Parathyroid adenoma (tissue), 2 donors: ENCODE measurements around the gene CD72.
"Not testable (repeated sequence)": the region's sequence is repeated elsewhere in the genome, so short reads cannot be mapped to it uniquely, and the experiment has no call there.

Source experiments
- H2AFZ ChIP-seq: fragments of 300-600 bp; sonication (generic); one replicate; pipeline ENCODE4 v1.7.0; 2017; ENCODE audit warnings: antibody characterized with exemption, mild to moderate bottlenecking
- H3K27ac ChIP-seq: fragments of 300-600 bp; sonication (generic); one replicate; pipeline ENCODE4 v1.7.0; 2017
- H3K27me3 ChIP-seq: fragments of 300-600 bp; sonication (generic); one replicate; pipeline ENCODE4 v1.7.0; 2017; ENCODE audit warnings: low read length; ENCODE audit not compliant: control insufficient read depth, insufficient read depth
- H3K36me3 ChIP-seq: fragments of 300-600 bp; sonication (generic); one replicate; pipeline ENCODE4 v1.7.0; 2017; ENCODE audit warnings: low read length; ENCODE audit not compliant: control insufficient read depth, insufficient read depth
- H3K4me1 ChIP-seq: fragments of 300-600 bp; sonication (generic); one replicate; pipeline ENCODE4 v1.7.0; 2017; ENCODE audit warnings: control low read depth
- H3K4me2 ChIP-seq: fragments of 300-600 bp; sonication (generic); one replicate; pipeline ENCODE4 v1.7.0; 2017; ENCODE audit warnings: low read length
- H3K4me3 ChIP-seq: fragments of 300-600 bp; sonication (generic); one replicate; pipeline ENCODE4 v1.7.0; 2017; ENCODE audit warnings: low read depth, low read length
- H3K79me2 ChIP-seq: fragments of 300-600 bp; sonication (generic); one replicate; pipeline ENCODE4 v1.7.0; 2017; ENCODE audit warnings: control low read depth
- H3K9ac ChIP-seq: fragments of 300-600 bp; sonication (generic); one replicate; pipeline ENCODE4 v1.7.0; 2017; ENCODE audit warnings: mild to moderate bottlenecking
- H3K9me3 ChIP-seq: fragments of 300-600 bp; sonication (generic); one replicate; pipeline ENCODE4 v1.7.0; 2017; ENCODE audit warnings: low read length; ENCODE audit not compliant: control insufficient read depth
- TF ChIP-seq, protein P1 (sequence below): fragments of 300-600 bp; sonication (generic); IDR thresholded peaks from one replicate; pipeline ENCODE4 v1.7.0; 2017; ENCODE audit warnings: antibody characterized with exemption, mild to moderate bottlenecking
- donor health status: primary hyperparathyroidism.

The CD72 gene

DNA sequence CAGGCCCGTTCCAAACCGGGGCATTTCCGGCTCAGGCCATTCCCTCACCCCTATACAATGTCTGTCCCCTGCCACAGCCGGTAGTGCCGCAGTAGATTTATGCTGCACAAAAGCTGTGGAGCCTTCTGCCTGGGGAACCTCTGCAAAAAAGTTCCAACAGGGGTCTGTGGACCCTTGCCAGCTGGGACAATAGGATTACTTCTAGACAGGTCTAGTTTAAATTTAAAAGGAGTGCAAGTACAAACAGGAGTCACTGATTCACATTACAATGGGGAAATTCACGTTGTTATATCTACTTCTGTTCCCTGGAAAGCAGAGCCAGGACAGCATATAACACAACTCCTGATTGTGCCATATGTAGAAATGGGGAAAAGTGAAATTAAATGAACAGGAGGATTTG lies 34.7 kb downstream of the CD72 start:
- not testable (repeated sequence) for H3K27ac ChIP-seq, H3K27me3 ChIP-seq, H3K4me2 ChIP-seq, H3K4me3 ChIP-seq, H3K9ac ChIP-seq, H3K36me3 ChIP-seq, H2AFZ ChIP-seq, H3K9me3 ChIP-seq, H3K4me1 ChIP-seq, H3K79me2 ChIP-seq

DNA sequence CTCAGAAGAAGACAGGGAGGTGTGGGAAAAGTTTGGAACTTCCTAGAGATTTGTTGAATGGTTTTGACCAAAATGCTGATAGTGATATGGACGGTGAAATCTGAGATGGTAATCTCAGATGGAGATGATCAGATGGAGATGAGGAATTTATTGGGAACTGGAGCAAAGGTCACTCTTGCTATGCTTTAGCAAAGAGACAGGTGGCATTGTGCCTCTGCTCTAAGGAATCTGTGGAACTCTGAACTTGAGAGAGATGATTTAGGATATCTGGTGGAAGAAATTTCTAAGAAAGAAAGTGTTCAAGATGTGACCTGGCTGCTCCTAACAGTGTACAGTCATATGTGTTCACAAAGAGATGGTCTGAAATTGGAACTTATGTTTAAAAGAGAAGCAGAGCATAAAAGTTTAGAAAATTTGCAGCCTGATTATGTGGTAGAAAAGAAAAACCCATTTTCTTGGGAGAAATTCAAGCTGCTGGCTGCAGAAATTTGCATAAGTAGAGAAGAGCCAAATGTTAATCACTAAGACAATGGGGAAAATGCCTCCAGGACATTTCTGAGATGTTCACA lies 38.5 kb downstream of the CD72 start:
- H3K79me2 ChIP-seq, H3K4me2 ChIP-seq, H3K9ac ChIP-seq, H3K9me3 ChIP-seq, H3K4me1 ChIP-seq, H3K27ac ChIP-seq, H3K4me3 ChIP-seq, H3K27me3 ChIP-seq, H2AFZ ChIP-seq, H3K36me3 ChIP-seq: not testable (repeated sequence)

DNA sequence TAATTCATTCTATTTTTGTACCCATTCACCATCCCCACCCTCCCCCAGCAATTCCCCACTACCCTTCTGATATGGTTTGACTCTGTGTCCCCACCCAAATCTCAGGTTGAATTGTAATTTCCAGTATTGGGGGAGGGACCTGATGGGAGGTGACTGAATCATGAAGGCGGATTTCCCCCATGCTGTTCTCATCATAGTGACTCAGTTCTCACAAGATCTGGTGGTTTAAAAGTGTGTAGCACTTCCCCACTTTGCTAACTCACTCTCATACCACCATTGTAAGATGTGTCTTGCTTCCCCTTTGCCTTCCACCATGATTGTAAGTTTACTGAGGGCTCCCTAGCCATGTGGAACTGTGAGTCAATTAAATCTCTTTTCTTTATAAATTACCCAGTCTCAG lies 39.1 kb downstream of the CD72 start:
- no peak overlapping the region for H3K4me3 ChIP-seq
- no peak overlapping the region for H3K9ac ChIP-seq
- no peaks in the 10 kb centered on the region for H3K79me2 ChIP-seq
- no peaks in the 10 kb centered on the region for H3K36me3 ChIP-seq
- H3K4me1 ChIP-seq, result no peaks in the 10 kb centered on the region
- H3K27ac ChIP-seq, result no peak overlapping the region
- no peaks in the 10 kb centered on the region for H3K27me3 ChIP-seq
- TF ChIP-seq, protein P1, sequence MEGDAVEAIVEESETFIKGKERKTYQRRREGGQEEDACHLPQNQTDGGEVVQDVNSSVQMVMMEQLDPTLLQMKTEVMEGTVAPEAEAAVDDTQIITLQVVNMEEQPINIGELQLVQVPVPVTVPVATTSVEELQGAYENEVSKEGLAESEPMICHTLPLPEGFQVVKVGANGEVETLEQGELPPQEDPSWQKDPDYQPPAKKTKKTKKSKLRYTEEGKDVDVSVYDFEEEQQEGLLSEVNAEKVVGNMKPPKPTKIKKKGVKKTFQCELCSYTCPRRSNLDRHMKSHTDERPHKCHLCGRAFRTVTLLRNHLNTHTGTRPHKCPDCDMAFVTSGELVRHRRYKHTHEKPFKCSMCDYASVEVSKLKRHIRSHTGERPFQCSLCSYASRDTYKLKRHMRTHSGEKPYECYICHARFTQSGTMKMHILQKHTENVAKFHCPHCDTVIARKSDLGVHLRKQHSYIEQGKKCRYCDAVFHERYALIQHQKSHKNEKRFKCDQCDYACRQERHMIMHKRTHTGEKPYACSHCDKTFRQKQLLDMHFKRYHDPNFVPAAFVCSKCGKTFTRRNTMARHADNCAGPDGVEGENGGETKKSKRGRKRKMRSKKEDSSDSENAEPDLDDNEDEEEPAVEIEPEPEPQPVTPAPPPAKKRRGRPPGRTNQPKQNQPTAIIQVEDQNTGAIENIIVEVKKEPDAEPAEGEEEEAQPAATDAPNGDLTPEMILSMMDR, result no peak
- H3K4me2 ChIP-seq, result no peak overlapping the region
- H3K9me3 ChIP-seq, result no peaks in the 10 kb centered on the region
- H2AFZ ChIP-seq, result no peak overlapping the region

DNA sequence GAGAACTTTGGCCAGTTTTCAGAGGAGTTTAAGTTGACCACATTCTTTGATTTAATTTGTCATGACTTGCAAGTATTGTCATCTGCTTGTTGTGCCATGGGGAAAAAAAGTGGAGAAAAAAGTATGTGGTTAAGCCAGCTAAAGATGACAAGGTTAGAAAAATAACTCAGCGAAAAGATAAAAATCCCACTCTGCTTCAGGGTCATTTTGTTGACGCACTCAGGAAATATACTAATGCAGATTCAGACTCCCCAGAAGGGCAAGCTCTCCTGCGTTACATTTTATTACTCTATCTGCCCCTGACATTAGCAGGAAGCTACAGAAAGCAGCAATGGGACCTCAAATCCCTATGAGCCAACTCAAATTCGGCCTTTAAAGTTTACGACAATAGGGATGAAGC lies 40.7 kb downstream of the CD72 start:
- Histone ChIP-seq H3K4me3 (no peak overlapping the region), H3K4me1 (no peaks in the 10 kb centered on the region), H3K9ac (no peak overlapping the region), H3K79me2 (no peaks in the 10 kb centered on the region), H3K27me3 (no peaks in the 10 kb centered on the region), H3K4me2 (no peak overlapping the region), H3K9me3 (no peaks in the 10 kb centered on the region), H3K36me3 (no peaks in the 10 kb centered on the region), H3K27ac (no peak overlapping the region), H2AFZ (no peak overlapping the region)
- TF ChIP-seq, protein P1, result no peak

DNA sequence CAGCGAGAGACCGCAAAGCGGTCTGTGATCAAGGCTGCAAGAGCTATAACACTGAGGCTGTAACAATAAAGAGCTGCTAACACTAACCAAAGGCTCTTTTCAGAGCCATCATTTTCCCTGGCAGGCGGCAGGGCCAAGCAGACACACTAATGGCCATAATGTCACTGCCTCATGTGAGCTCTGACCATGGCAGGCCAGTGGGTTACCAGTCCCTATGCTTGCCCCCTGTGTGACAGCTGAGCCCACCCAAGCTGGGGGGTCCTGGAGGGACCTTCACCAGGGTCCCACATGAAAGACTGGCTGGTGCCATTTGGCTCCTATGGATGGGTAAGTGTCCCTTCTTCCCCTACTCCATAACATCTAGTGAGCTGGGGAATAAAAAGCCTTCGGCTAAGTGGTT lies 42.7 kb downstream of the CD72 start:
- no peaks in the 10 kb centered on the region for H3K4me1 ChIP-seq
- H3K4me2 ChIP-seq, result no peak overlapping the region
- no peaks in the 10 kb centered on the region for H3K36me3 ChIP-seq
- TF ChIP-seq, protein P1, result no peak
- H3K27ac ChIP-seq, result no peak overlapping the region
- H3K79me2 ChIP-seq, result no peaks in the 10 kb centered on the region
- no peaks in the 10 kb centered on the region for H3K9me3 ChIP-seq
- H3K9ac ChIP-seq, result no peak overlapping the region
- no peak overlapping the region for H2AFZ ChIP-seq
- H3K27me3 ChIP-seq, result no peaks in the 10 kb centered on the region
- H3K4me3 ChIP-seq, result no peak overlapping the region

DNA sequence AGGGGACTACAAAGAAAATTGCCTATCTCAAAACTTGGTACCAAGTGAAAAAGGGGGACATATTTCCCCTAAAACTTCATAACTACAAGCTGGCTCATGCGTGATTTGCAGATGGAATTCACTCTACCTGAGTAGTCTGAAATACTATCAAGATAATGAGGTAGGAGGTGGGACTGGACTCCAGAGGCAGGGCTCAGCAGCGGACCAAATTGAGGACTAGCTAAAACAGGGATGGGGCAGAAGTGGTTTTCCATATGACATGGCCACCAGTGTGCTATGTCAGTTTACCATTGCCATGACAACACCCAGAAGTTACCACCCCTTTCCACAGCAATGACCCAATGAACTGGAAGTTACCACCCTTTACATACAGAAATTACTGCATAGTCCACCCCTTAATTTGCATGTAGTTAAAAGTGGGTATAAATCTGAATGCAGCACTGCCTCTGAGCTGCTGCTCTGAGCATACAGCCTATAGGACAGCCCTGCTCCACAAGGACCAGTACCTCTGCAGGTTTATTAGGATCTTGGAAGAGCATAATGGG lies 43.6 kb downstream of the CD72 start:
- no peak overlapping the region for H2AFZ ChIP-seq
- H3K4me1 ChIP-seq, result no peaks in the 10 kb centered on the region
- H3K36me3 ChIP-seq, result no peaks in the 10 kb centered on the region
- no peaks in the 10 kb centered on the region for H3K27me3 ChIP-seq
- H3K27ac ChIP-seq, result no peak overlapping the region
- no peaks in the 10 kb centered on the region for H3K79me2 ChIP-seq
- H3K9ac ChIP-seq, result no peak overlapping the region
- TF ChIP-seq, protein P1, result no peak
- H3K9me3 ChIP-seq, result no peaks in the 10 kb centered on the region
- no peak overlapping the region for H3K4me2 ChIP-seq
- no peak overlapping the region for H3K4me3 ChIP-seq
